Smooth muscle cell (in vitro differentiated cells): ENCODE measurements around the gene GTF2E1. TPM values are rescaled to one million over a fixed set of nuclear protein-coding genes. Genes with fewer than 3 reads are reported as not detected.

Experiments used
- DNase-seq: peaks from one replicate; lab custom pipeline; 2025; ENCODE audit not compliant: unreplicated experiment; lab: John Stamatoyannopoulos, UW
- H2AFZ ChIP-seq: fragments of 200-600 bp; sonication (generic); 2 replicates; pipeline ENCODE4 v1.6.0; 2016; ENCODE audit warnings: antibody characterized with exemption, low read depth, mild to moderate bottlenecking
- H3F3A ChIP-seq: fragments of 200-600 bp; sonication (generic); 2 replicates; pipeline ENCODE4 v1.6.0; 2017; ENCODE audit warnings: antibody characterized with exemption, low read depth
- H3K27ac ChIP-seq: fragments of 200-600 bp; sonication (generic); 2 replicates; pipeline ENCODE4 v1.5.1; 2016; ENCODE audit warnings: low read depth, mild to moderate bottlenecking
- H3K27me3 ChIP-seq: fragments of 200-600 bp; sonication (generic); 2 replicates; pipeline ENCODE4 v1.6.1; 2016; ENCODE audit warnings: low read depth, mild to moderate bottlenecking
- H3K36me3 ChIP-seq: fragments of 200-600 bp; sonication (generic); 2 replicates; pipeline ENCODE4 v1.5.1; 2016; ENCODE audit warnings: low read depth
- H3K4me1 ChIP-seq: fragments of 200-600 bp; sonication (generic); 2 replicates; pipeline ENCODE4 v1.5.1; 2016; ENCODE audit warnings: low read depth
- H3K4me2 ChIP-seq: fragments of 200-600 bp; sonication (generic); 2 replicates; pipeline ENCODE4 v1.6.0; 2016; ENCODE audit warnings: mild to moderate bottlenecking
- H3K4me3 ChIP-seq: fragments of 200-600 bp; sonication (generic); 2 replicates; pipeline ENCODE4 v1.5.1; 2016; ENCODE audit warnings: mild to moderate bottlenecking
- H3K79me2 ChIP-seq: fragments of 200-600 bp; sonication (generic); 2 replicates; pipeline ENCODE4 v1.6.0; 2016; ENCODE audit warnings: low read depth, mild to moderate bottlenecking
- H3K9ac ChIP-seq: fragments of 200-600 bp; sonication (generic); 2 replicates; pipeline ENCODE4 v1.6.0; 2016; ENCODE audit warnings: low read depth
- H3K9me3 ChIP-seq: fragments of 200-600 bp; sonication (generic); replicated peaks from 2 replicates; pipeline ENCODE4 v1.5.1; 2016; ENCODE audit warnings: low read depth
- H4K20me1 ChIP-seq: fragments of 200-600 bp; sonication (generic); 2 replicates; pipeline ENCODE4 v1.6.0; 2016; ENCODE audit warnings: low read depth
- WGBS: methylation state at CpG from one replicate; pipeline ENCODE4 v1.1.7; 2016; ENCODE audit warnings: low lambda C conversion rate; 5-methylcytosine and 5-hydroxymethylcytosine counted together
- polyA plus RNA-seq: library from polyadenylated mRNA; unstranded; fragments of >200 nt; fragmentation: Nextera tagmentation; extraction: Ambion mirVana; gene quantifications from 2 replicates; pipeline ENCODE4 v1.2.1, GENCODE V29; 2016
- total RNA-seq: library from RNA; depleted of rRNA; stranded (reverse); fragments of >200 nt; gene quantifications from 2 replicates; pipeline ENCODE4 v1.2.3, GENCODE V29; 2014
- TF ChIP-seq, protein P1 (sequence below): fragments of 200-600 bp; sonication (generic); IDR thresholded peaks from 2 replicates; pipeline ENCODE4 v1.5.1; 2017; ENCODE audit warnings: borderline replicate concordance, mild to moderate bottlenecking, antibody characterized with exemption; ENCODE audit not compliant: insufficient read depth, poor library complexity, severe bottlenecking

The GTF2E1 gene
- total and polyA plus RNA-seq, 2 experiments from 2014 or later = 17.0 to 17.6 TPM

- H2AFZ ChIP-seq = no peak overlapping the region
- DNase-seq = no peak
- H3K4me1 ChIP-seq = no peaks in the 10 kb centered on the region
- H3K4me2 ChIP-seq = no peak overlapping the region
- H3K27ac ChIP-seq = no peak overlapping the region
- TF ChIP-seq, protein P1, sequence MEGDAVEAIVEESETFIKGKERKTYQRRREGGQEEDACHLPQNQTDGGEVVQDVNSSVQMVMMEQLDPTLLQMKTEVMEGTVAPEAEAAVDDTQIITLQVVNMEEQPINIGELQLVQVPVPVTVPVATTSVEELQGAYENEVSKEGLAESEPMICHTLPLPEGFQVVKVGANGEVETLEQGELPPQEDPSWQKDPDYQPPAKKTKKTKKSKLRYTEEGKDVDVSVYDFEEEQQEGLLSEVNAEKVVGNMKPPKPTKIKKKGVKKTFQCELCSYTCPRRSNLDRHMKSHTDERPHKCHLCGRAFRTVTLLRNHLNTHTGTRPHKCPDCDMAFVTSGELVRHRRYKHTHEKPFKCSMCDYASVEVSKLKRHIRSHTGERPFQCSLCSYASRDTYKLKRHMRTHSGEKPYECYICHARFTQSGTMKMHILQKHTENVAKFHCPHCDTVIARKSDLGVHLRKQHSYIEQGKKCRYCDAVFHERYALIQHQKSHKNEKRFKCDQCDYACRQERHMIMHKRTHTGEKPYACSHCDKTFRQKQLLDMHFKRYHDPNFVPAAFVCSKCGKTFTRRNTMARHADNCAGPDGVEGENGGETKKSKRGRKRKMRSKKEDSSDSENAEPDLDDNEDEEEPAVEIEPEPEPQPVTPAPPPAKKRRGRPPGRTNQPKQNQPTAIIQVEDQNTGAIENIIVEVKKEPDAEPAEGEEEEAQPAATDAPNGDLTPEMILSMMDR = no peak
- H3K36me3 ChIP-seq = no peaks in the 10 kb centered on the region
- no peak overlapping the region for H3K4me3 ChIP-seq
- H4K20me1 ChIP-seq = no peaks in the 10 kb centered on the region
- no peaks in the 10 kb centered on the region for H3K79me2 ChIP-seq
- no peaks in the 10 kb centered on the region for H3K27me3 ChIP-seq
- no peak overlapping the region for H3K9ac ChIP-seq
- no peaks in the 10 kb centered on the region for H3F3A ChIP-seq
- no peaks in the 10 kb centered on the region for H3K9me3 ChIP-seq
Observed at GRCh38 chr3:120800625-120801024, 58.1 kb downstream of the GTF2E1 start.

- Histone ChIP-seq H4K20me1 (no peaks in the 10 kb centered on the region), H3K4me2 (no peak overlapping the region), H3K36me3 (no peaks in the 10 kb centered on the region), H3K27me3 (no peaks in the 10 kb centered on the region), H3K79me2 (no peaks in the 10 kb centered on the region), H3K4me1 (no peaks in the 10 kb centered on the region), H3K9me3 (no peaks in the 10 kb centered on the region), H2AFZ (no peak overlapping the region), H3F3A (no peaks in the 10 kb centered on the region), H3K4me3 (no peak overlapping the region), H3K9ac (no peak overlapping the region), H3K27ac (no peak overlapping the region)
- TF ChIP-seq, protein P1 = no peak
- 86% methylated on average over 2 of the region's 2 CpGs for WGBS
- no peak for DNase-seq
Observed at GRCh38 chr3:120801484-120801883, 58.9 kb downstream of the GTF2E1 start.

DNA sequence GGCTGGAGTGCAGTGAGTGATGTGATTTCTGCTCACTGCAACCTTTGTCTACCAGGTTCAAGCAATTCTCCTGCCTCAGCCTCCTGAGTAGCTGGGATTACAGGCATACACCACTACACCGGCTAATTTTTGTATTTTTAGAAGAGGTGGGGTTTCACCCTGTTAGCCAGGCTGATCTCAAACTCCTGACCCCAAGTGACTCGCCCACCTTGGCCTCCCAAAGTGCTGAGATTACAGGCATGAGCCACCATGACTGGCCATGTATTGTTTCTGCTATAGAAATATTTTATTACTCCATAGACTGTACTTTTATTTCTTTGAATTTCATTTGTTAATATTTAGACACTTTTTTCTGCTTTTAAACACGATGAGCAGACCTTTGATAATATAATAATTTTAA lies 60.4 kb downstream of the GTF2E1 start:
- H3K27ac ChIP-seq = no peak overlapping the region
- no peak overlapping the region for H3K4me2 ChIP-seq
- no peaks in the 10 kb centered on the region for H4K20me1 ChIP-seq
- 53% methylated on average over 3 of the region's 3 CpGs for WGBS
- no peak overlapping the region for H3K4me3 ChIP-seq
- H3K9me3 ChIP-seq = no peaks in the 10 kb centered on the region
- no peak overlapping the region for H2AFZ ChIP-seq
- DNase-seq = no peak
- H3K36me3 ChIP-seq = no peaks in the 10 kb centered on the region
- H3K9ac ChIP-seq = no peak overlapping the region
- TF ChIP-seq, protein P1 = no peak
- no peaks in the 10 kb centered on the region for H3F3A ChIP-seq
- H3K4me1 ChIP-seq = no peaks in the 10 kb centered on the region
- H3K27me3 ChIP-seq = no peaks in the 10 kb centered on the region
- no peaks in the 10 kb centered on the region for H3K79me2 ChIP-seq

- WGBS = 98% methylated on average over 4 of the region's 4 CpGs
- Histone ChIP-seq H3K9me3 (no peaks in the 10 kb centered on the region), H2AFZ (no peak overlapping the region), H3F3A (no peaks in the 10 kb centered on the region), H3K4me1 (no peaks in the 10 kb centered on the region), H3K4me3 (no peak overlapping the region), H3K36me3 (no peaks in the 10 kb centered on the region), H3K9ac (no peak overlapping the region), H3K27me3 (no peaks in the 10 kb centered on the region), H4K20me1 (no peaks in the 10 kb centered on the region), H3K27ac (no peak overlapping the region), H3K79me2 (no peaks in the 10 kb centered on the region), H3K4me2 (no peak overlapping the region)
- no peak for DNase-seq
- TF ChIP-seq, protein P1 = no peak
Observed at GRCh38 chr3:120816728-120817127, 74.2 kb downstream of the GTF2E1 start.
